Upper lobe of left lung (tissue), 6 donors: ENCODE results near the gene LRCOL1. TPM values are rescaled to one million over a fixed set of nuclear protein-coding genes. Genes with fewer than 3 reads are reported as not detected.
A peak's percentile ranks its signal among the peaks of the same experiment; 100 is the strongest.

Experiments used
- ATAC-seq, 2 donors: fragments of 200-7000 bp; cut with Tn5 transposase; one replicate each; pipeline ENCODE4 v1.9.1; 2022; ENCODE audit warnings: mild to moderate bottlenecking in 2 of 2, moderate library complexity in 2 of 2; ENCODE audit not compliant: low FRiP score in 2 of 2
- DNase-seq, 2 donors: peaks; one replicate each; pipeline ENCODE4 v3.0.0-alpha.2; 2019 to 2020
- H3K27ac ChIP-seq, 4 donors: fragments of 200-600 bp; sonication (generic); one replicate each; pipeline ENCODE4 v1.5.1; 2016 to 2019
- H3K27me3 ChIP-seq, 4 donors: fragments of 200-600 bp; sonication (generic); one replicate each; pipeline ENCODE4 v1.5.1; 2017 to 2019
- H3K36me3 ChIP-seq, 4 donors: fragments of 200-600 bp; sonication (generic); one replicate each; pipeline ENCODE4 v1.5.1; 2016 to 2019
- H3K4me1 ChIP-seq, 4 donors: fragments of 200-600 bp; sonication (generic); one replicate each; pipeline ENCODE4 v1.5.1; 2018 to 2019
- H3K4me3 ChIP-seq, 4 donors: fragments of 200-600 bp; sonication (generic); one replicate each; pipeline ENCODE4 v1.5.1; 2017 to 2019; ENCODE audit warnings: mild to moderate bottlenecking in 2 of 4, moderate library complexity in 1 of 4
- H3K9me3 ChIP-seq, 4 donors: fragments of 200-600 bp; sonication (generic); one replicate each; pipeline ENCODE4 v1.5.1; 2018 to 2019
- EP300 ChIP-seq, 4 donors: sonication (generic); formaldehyde crosslinking; IDR thresholded peaks; one replicate each; pipeline ENCODE4 v1.5.1; 2017; ENCODE audit warnings: antibody characterized with exemption in 4 of 4, control low read depth in 2 of 4
- POLR2A ChIP-seq, 4 donors: fragments of 450-650 bp; IDR thresholded peaks; one replicate each; pipeline ENCODE4 v1.5.1; 2016 to 2017; ENCODE audit warnings: antibody characterized with exemption in 4 of 4, mild to moderate bottlenecking in 2 of 4
- POLR2AphosphoS5 ChIP-seq, 2 donors: sonication (generic); formaldehyde crosslinking; IDR thresholded peaks; one replicate each; pipeline ENCODE4 v1.5.1; 2017; ENCODE audit warnings: antibody characterized with exemption in 2 of 2
- WGBS, 2 donors: methylation state at CpG; one replicate each; pipeline ENCODE4 v1.1.5; 2017 to 2018; 5-methylcytosine and 5-hydroxymethylcytosine counted together
- total RNA-seq, 6 donors: library from RNA; depleted of rRNA in 4 of 6; stranded (reverse); fragments of >200 nt in 4 of 6; gene quantifications; one replicate each; pipeline versions ENCODE4 v1.1.0 to v1.2.1, GENCODE V29; 2016 to 2021
- TF ChIP-seq, protein P1 (sequence below), 6 experiments: fragments of 450-650 bp in 4 of 6; fragments of 200-600 bp in 2 of 6; sonication (generic) in 2 of 6; IDR thresholded peaks; one replicate each; pipeline ENCODE4 v1.5.1; 2016 to 2019; ENCODE audit warnings: antibody characterized with exemption in 6 of 6
- donor health status: DM: no; HTN: no; CAD: no; lungs with moderate emphysema.
- donor health status: DM: no; HTN: yes; CAD: no; lungs with severe emphysema.

LRCOL1 gene
- total RNA-seq, 6 donors from 2014 or later: 0.92 to 3.7 TPM; not detected in 4

DNA sequence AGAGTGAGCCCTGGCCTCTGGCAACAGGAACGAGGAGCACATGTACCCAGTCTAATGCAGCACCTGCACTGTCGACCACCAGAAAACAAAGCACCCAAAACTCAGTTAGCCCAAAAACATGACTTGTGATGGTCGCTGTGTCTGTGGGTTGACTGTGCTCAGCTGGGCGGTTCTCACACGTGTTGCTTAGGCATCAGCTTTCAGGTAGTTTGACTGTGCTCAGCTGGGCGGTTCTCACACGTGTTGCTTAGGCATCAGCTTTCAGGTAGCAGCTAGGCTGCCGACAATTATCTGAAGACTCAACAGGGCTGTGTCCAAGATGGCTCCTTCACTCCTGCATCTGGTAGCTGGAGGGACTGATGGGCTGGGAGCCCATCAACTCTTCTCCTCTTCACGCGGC is 1.2 kb upstream of the LRCOL1 start:
- DNase-seq: no peak
- H3K27me3 ChIP-seq: peaks cover 0 to 18% (median 2%) of the 10 kb centered on the region in 4 donors
- H3K27ac ChIP-seq: no peak overlapping the region
- H3K4me1 ChIP-seq: peaks cover 0 to 13% (median 3%) of the 10 kb centered on the region in 4 donors
- 94 to 95% methylated on average over 10 of the region's 10 CpGs for WGBS, 2 donors
- H3K4me3 ChIP-seq: no peak overlapping the region
- H3K9me3 ChIP-seq: peaks cover 4 to 17% (median 10%) of the 10 kb centered on the region in 4 donors
- no peak for TF ChIP-seq POLR2A (IDR thresholded peaks at IDR 0.05)
- no peak for TF ChIP-seq EP300 (IDR thresholded peaks at IDR 0.05)
- no peak for TF ChIP-seq POLR2AphosphoS5 (IDR thresholded peaks at IDR 0.05)
- TF ChIP-seq, protein P1, sequence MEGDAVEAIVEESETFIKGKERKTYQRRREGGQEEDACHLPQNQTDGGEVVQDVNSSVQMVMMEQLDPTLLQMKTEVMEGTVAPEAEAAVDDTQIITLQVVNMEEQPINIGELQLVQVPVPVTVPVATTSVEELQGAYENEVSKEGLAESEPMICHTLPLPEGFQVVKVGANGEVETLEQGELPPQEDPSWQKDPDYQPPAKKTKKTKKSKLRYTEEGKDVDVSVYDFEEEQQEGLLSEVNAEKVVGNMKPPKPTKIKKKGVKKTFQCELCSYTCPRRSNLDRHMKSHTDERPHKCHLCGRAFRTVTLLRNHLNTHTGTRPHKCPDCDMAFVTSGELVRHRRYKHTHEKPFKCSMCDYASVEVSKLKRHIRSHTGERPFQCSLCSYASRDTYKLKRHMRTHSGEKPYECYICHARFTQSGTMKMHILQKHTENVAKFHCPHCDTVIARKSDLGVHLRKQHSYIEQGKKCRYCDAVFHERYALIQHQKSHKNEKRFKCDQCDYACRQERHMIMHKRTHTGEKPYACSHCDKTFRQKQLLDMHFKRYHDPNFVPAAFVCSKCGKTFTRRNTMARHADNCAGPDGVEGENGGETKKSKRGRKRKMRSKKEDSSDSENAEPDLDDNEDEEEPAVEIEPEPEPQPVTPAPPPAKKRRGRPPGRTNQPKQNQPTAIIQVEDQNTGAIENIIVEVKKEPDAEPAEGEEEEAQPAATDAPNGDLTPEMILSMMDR (IDR thresholded peaks at IDR 0.05): no peak
- no peaks in the 10 kb centered on the region for H3K36me3 ChIP-seq
- no peak for ATAC-seq

DNA sequence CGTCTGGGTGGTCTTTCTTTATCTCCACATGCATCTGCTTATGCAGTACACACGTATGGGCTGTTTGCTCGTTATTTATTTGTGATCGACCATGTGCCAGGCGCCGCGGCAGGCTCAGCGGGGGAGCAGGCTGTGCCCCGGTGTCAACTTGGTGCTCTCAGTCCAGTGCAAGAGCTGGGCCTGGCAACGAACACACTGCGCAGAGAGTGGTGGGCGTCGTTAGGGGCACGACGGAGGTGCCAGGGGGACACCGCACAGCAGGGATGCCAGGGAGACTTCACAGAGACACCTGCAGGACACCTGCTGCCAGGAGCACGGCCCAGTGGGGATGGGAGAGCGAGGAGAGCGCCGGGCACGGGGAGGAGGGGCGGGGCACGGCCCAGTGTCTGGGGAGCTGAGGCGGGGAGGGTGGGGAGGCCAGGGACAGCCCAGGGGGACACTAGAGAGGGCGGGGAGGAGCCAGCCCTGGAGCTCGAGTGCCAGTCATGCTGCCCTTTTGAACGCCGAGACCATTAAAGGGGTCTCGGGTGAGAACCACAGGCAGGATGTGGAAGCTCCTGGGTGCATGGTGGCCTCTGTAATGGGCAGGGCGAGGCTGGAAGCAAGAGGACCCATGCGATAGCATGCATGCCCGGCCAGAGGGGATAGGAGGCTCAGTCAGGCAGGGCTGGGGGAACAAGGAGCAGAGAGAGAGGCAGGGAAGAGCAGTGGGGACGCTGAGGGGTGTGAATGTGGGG is 652 bp upstream of the LRCOL1 start:
- H3K9me3 ChIP-seq: peaks cover 0 to 12% (median 6%) of the 10 kb centered on the region in 4 donors

DNA sequence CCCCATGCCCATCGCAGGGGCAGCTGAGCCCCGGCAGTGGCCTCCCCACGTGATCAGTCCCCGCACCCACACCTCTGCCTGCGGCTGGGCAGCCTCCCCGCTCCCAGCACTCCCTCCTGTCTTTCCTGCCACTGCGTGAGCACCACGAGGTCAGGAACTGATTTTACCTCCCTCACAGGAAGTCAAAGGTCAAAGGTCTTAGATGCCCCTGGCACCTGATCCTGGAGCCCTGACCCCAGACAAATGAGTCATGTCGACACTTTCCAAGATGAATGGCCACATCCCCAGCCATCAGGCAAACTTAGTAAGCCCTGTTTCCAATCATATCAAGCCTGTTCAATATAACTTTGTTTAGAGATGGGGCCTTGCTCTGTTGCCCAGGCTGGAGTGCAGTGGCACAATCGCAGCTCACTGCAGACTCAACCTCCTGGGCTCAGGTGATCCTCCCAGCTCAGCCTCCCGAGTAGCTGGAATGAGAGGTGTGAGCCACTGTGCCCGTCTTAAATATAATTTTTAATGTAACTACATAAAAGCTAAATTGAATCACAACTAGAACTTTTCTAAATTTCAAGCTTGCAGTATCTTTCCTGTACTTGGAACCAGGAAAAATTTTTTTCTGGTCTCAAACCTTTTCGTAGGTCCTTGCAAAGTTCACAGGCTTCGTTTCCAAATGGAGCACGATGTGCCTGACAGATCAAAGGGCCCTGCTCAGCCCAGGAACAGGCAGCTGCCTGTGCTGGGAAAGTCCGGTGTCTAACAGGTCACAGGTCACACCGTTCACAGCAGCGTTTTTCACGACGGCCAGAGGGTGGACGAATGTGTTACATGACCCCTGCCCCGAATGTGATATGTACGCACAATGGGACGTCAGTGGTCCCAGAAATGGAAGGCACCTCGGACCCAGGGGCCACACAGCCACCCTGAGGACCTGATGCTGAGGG is 1.9 kb downstream of the LRCOL1 start:
- no peak for ATAC-seq
- Histone ChIP-seq H3K27me3 (peaks cover 0 to 10% (median 3%) of the 10 kb centered on the region in 4 donors), H3K4me3 (no peak overlapping the region), H3K36me3 (no peaks in the 10 kb centered on the region), H3K27ac (peak overlapping the region in 3 of 4 donors; percentile 9 to 53 (median 52)), H3K9me3 (peaks cover 0 to 11% (median 4%) of the 10 kb centered on the region in 4 donors), H3K4me1 (peaks cover 0 to 13% (median 4%) of the 10 kb centered on the region in 4 donors)
- WGBS, 2 donors: 52% methylated on average over 20 to 25 of the region's 25 CpGs
- DNase-seq: no peak
- TF ChIP-seq, protein P1 (IDR thresholded peaks at IDR 0.05): no peak
- TF ChIP-seq EP300 (IDR thresholded peaks at IDR 0.05) (peak in 3 of 4 donors; percentile 28 to 85 (median 58)), POLR2AphosphoS5 (IDR thresholded peaks at IDR 0.05) (peak; percentile 44 to 46)

More for the DNA sequence above, 652 bp upstream of the LRCOL1 start:
- Histone ChIP-seq H3K27ac (no peak overlapping the region), H3K27me3 (peaks cover 0 to 18% (median 2%) of the 10 kb centered on the region in 4 donors), H3K4me1 (peaks cover 0 to 13% (median 3%) of the 10 kb centered on the region in 4 donors), H3K36me3 (no peaks in the 10 kb centered on the region), H3K4me3 (no peak overlapping the region)
- ATAC-seq (no peak), DNase-seq (no peak)
- TF ChIP-seq POLR2AphosphoS5 (IDR thresholded peaks at IDR 0.05) (no peak), EP300 (IDR thresholded peaks at IDR 0.05) (no peak), POLR2A (IDR thresholded peaks at IDR 0.05) (no peak)
- TF ChIP-seq, protein P1 (IDR thresholded peaks at IDR 0.05): no peak
- WGBS, 2 donors: 74 to 78% methylated on average over 23 to 32 of the region's 33 CpGs

DNA sequence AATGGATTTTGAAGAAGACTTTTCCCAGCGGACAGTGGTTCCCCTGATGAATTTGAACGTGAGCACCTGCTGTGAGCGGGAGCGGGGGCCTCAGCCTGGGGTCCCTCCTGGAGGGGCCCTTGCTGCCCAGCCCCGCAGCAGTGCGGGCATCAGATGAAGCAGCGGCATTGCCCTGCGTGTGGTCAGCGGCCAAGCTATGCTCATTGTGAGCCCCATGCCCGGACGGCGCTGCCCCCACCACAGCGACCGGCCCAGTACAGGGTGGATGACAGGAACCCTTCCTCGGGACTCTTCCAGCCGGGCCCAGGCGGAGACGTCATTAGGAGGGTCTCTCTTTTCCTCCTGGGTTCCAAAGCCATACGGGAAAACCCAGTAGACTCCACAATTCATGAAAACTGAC is 3.5 kb downstream of the LRCOL1 start:
- WGBS, 2 donors: 89 to 92% methylated on average over 9 to 19 of the region's 19 CpGs
- no peak for TF ChIP-seq EP300 (IDR thresholded peaks at IDR 0.05)
- no peak for TF ChIP-seq POLR2AphosphoS5 (IDR thresholded peaks at IDR 0.05)
- TF ChIP-seq, protein P1 (IDR thresholded peaks at IDR 0.05): no peak
- TF ChIP-seq POLR2A (IDR thresholded peaks at IDR 0.05): no peak
- Histone ChIP-seq H3K27ac (no peak overlapping the region), H3K36me3 (no peaks in the 10 kb centered on the region), H3K9me3 (peaks cover 0 to 11% (median 4%) of the 10 kb centered on the region in 4 donors), H3K4me3 (no peak overlapping the region), H3K27me3 (peaks cover 0 to 17% (median 7%) of the 10 kb centered on the region in 4 donors), H3K4me1 (peaks cover 0 to 22% (median 6%) of the 10 kb centered on the region in 4 donors)
- ATAC-seq: no peak
- peak in 1 of 2 donors; percentile 64 for DNase-seq
